MM.1S (cell line): Measurements from ENCODE around the gene MANSC4.
"Not testable (repeated sequence)": the region's sequence is repeated elsewhere in the genome, so short reads cannot be mapped to it uniquely, and the experiment has no call there.

ENCODE experiments used
- EZH2 ChIP-seq: fragments of 300-600 bp; sonication (generic); optimal IDR thresholded peaks from 2 replicates; pipeline ENCODE3; 2017; ENCODE audit warnings: low read depth, mild to moderate bottlenecking, antibody characterized with exemption, low read length, mixed read lengths
- EZH2phosphoT487 ChIP-seq: fragments of 300-600 bp; sonication (generic); IDR thresholded peaks from 2 replicates; pipeline ENCODE4 v1.6.1; 2018; ENCODE audit warnings: antibody characterized with exemption, low read length
- TF ChIP-seq, protein P1 (sequence below): fragments of 300-600 bp; sonication (generic); IDR thresholded peaks from 2 replicates; pipeline ENCODE4 v1.5.1; 2016; ENCODE audit warnings: antibody characterized with exemption, low read length, mixed read lengths

DNA sequence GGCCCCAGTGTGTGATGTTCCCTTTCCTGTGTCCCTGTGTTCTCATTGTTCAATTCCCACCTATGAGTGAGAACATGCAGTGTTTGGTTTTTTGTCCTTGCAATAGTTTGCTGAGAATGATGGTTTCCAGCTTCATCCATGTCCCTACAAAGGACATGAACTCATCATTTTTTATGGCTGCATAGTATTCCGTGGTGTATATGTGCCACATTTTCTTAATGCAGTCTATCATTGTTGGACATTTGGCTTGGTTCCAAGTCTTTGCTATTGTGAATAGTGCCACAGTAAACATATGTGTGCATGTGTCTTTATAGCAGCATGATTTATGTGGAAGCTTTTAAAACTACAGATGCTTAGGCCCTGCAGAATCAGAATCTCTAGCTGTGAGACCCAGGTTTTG is 34.3 kb downstream of the MANSC4 start:
- TF ChIP-seq, protein P1, sequence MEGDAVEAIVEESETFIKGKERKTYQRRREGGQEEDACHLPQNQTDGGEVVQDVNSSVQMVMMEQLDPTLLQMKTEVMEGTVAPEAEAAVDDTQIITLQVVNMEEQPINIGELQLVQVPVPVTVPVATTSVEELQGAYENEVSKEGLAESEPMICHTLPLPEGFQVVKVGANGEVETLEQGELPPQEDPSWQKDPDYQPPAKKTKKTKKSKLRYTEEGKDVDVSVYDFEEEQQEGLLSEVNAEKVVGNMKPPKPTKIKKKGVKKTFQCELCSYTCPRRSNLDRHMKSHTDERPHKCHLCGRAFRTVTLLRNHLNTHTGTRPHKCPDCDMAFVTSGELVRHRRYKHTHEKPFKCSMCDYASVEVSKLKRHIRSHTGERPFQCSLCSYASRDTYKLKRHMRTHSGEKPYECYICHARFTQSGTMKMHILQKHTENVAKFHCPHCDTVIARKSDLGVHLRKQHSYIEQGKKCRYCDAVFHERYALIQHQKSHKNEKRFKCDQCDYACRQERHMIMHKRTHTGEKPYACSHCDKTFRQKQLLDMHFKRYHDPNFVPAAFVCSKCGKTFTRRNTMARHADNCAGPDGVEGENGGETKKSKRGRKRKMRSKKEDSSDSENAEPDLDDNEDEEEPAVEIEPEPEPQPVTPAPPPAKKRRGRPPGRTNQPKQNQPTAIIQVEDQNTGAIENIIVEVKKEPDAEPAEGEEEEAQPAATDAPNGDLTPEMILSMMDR: not testable (repeated sequence)
- TF ChIP-seq EZH2phosphoT487, EZH2: not testable (repeated sequence)
